ENCODE measurements around the gene POU2F1. TPM values are rescaled to one million over a fixed set of nuclear protein-coding genes. Genes with fewer than 3 reads are reported as not detected.

POU2F1 gene
- polyA plus RNA-seq, 1 donor (not counting 4 experiments of a cell fraction or from before 2014, with no cell fraction given): 3.2 TPM

DNA sequence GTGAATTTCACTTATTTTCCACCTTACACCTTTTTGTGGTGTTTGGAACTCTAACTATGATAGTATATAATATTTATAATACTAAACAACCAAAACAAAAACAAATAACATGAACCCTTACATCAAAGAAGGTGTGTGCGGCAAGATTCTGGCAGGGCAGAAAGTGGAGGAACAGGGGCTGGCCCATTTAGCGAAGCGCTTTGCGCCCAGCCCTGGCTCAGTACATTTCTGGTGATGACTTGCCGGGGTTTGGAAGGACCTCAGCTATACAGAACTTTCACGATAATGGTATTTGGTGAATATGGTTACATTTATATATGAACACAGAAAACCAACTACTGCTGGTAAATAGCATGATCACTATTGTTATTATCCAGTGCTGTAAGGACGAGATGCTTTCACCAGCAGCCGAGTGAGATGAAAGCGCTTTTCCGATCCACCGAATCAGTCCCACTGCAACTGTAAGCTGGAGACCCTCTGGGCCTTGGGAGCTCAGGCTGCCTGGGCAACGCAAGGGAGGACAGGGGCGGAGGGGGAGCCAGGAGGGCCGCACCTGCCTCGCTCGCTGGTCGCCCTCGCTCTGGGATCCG, 233.7 kb downstream of the POU2F1 start:
- DNase-seq (ENCODE audit: low read depth, low spot score): no peak
- H3K4me1 ChIP-seq (ENCODE audit: control insufficient read depth, extremely low read depth, insufficient read depth, low read length): no peaks in the 10 kb centered on the region
- no peak for FAIRE-seq
- peak overlapping the region; percentile 98 for H3K4me2 ChIP-seq (ENCODE audit: control insufficient read depth, extremely low read depth, insufficient read depth, low read depth, low read length)
- peaks cover 7% of the 10 kb centered on the region for H3K27me3 ChIP-seq (ENCODE audit: control insufficient read depth, extremely low read depth, insufficient read depth, low read length)
- H3K9ac ChIP-seq (ENCODE audit: control insufficient read depth, extremely low read depth, insufficient read depth, low read length): peak overlapping the region; percentile 77
- H2AFZ ChIP-seq (ENCODE audit: control insufficient read depth, low read length): peak overlapping the region; percentile 96
- no peaks in the 10 kb centered on the region for H3K9me3 ChIP-seq (ENCODE audit: control insufficient read depth, low read depth, low read length)
- dilution Hi-C loops (cut with MboI; ENCODE audit: extremely low pct_ligation_motif_present, low sequenced_read_pairs): no loop called here
- peak overlapping the region; percentile 51 to 85 (median 76) for H3K4me3 ChIP-seq (ENCODE audit: control insufficient read depth in 2 of 3, extremely low read depth in 1 of 3, insufficient read depth in 2 of 3, low read depth in 1 of 3, low read length in 3 of 3)
- H3K36me3 ChIP-seq (ENCODE audit: control insufficient read depth in 2 of 2, extremely low read depth in 1 of 2, insufficient read depth in 2 of 2, low read length in 2 of 2): no peaks in the 10 kb centered on the region
- TF ChIP-seq CTCF (optimal IDR thresholded peaks at IDR 0.05 in 1 of 3, IDR thresholded peaks at IDR 0.05 in 1 of 3, conservative IDR thresholded peaks at IDR 0.05 in 1 of 3; ENCODE audit: extremely low read depth in 1 of 3, insufficient read depth in 2 of 3, low read length in 3 of 3): no peak
- TF ChIP-seq EZH2 (IDR thresholded peaks at IDR 0.05; ENCODE audit: low read length): no peak
- no peaks in the 10 kb centered on the region for H3K9me1 ChIP-seq (ENCODE audit: control insufficient read depth, extremely low read depth, insufficient read depth, low read length)
- H3K79me2 ChIP-seq (ENCODE audit: control insufficient read depth, insufficient read depth, low read length): no peaks in the 10 kb centered on the region
- no peaks in the 10 kb centered on the region for H4K20me1 ChIP-seq (ENCODE audit: control insufficient read depth, extremely low read depth, insufficient read depth, low read length)
- no peak overlapping the region for H3K27ac ChIP-seq (ENCODE audit: control insufficient read depth, insufficient read depth, low read length)

DNA sequence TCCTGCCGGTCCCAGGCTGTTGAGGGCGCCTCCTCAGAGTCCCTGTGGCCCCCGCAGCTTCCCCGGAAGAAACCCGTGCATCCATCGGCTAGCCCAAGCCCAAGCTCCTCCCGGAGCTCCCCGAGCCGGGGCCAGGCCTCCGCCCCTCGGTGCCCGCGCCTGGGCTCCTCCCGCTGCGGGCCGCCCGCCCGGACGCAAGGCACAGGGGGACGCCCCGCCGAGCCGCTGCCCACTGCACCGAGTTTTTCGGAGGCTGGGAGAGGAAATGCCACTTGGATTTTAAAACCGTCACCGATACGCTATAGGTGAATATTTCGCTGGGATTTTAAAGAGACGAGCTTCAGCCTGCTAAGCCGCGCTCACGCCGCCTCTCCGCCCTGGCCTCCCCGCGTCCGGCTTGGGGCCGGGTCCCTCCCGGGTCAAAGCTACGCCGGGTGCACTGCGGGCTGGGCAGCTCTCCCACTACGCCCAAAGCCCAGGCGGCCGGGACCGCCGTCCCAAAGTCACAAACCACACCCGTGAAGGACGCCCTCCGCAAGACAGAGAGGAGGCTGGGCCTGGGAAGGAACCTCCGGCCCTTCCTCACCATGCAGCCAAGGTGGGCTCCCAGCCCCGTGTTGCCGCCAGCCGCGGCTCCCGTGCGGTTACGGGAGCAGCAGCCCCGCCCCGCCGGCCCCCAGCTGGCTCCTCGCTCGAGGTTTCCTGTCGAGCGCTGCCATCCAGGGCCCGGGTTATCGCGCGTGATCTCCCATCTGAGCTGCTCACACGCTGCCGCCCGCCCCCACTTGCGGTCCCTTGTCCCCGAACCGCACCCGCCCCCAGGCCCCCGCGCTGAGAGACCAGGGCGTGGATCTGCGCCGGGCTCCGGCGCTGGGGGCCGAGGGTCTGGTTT, 234.5 kb downstream of the POU2F1 start:
- no peaks in the 10 kb centered on the region for H3K4me1 ChIP-seq (ENCODE audit: control insufficient read depth, extremely low read depth, insufficient read depth, low read length)
- no peak for DNase-seq (ENCODE audit: low read depth, low spot score)
- peak overlapping the region; percentile 98 for H3K4me2 ChIP-seq (ENCODE audit: control insufficient read depth, extremely low read depth, insufficient read depth, low read depth, low read length)
- peak overlapping the region; percentile 96 for H2AFZ ChIP-seq (ENCODE audit: control insufficient read depth, low read length)
- H3K27ac ChIP-seq (ENCODE audit: control insufficient read depth, insufficient read depth, low read length): peak overlapping the region; percentile 36
- no peaks in the 10 kb centered on the region for H3K79me2 ChIP-seq (ENCODE audit: control insufficient read depth, insufficient read depth, low read length)
- no peaks in the 10 kb centered on the region for H4K20me1 ChIP-seq (ENCODE audit: control insufficient read depth, extremely low read depth, insufficient read depth, low read length)
- no peaks in the 10 kb centered on the region for H3K9me3 ChIP-seq (ENCODE audit: control insufficient read depth, low read depth, low read length)
- H3K27me3 ChIP-seq (ENCODE audit: control insufficient read depth, extremely low read depth, insufficient read depth, low read length): peaks cover 7% of the 10 kb centered on the region
- dilution Hi-C loops (cut with MboI; ENCODE audit: extremely low pct_ligation_motif_present, low sequenced_read_pairs): no loop called here
- FAIRE-seq: no peak
- no peaks in the 10 kb centered on the region for H3K36me3 ChIP-seq (ENCODE audit: control insufficient read depth in 2 of 2, extremely low read depth in 1 of 2, insufficient read depth in 2 of 2, low read length in 2 of 2)
- H3K9ac ChIP-seq (ENCODE audit: control insufficient read depth, extremely low read depth, insufficient read depth, low read length): peak overlapping the region; percentile 77
- peak overlapping the region; percentile 51 to 85 (median 76) for H3K4me3 ChIP-seq (ENCODE audit: control insufficient read depth in 2 of 3, extremely low read depth in 1 of 3, insufficient read depth in 2 of 3, low read depth in 1 of 3, low read length in 3 of 3)
- TF ChIP-seq EZH2 (IDR thresholded peaks at IDR 0.05; ENCODE audit: low read length): no peak
- TF ChIP-seq CTCF (optimal IDR thresholded peaks at IDR 0.05 in 1 of 3, IDR thresholded peaks at IDR 0.05 in 1 of 3, conservative IDR thresholded peaks at IDR 0.05 in 1 of 3; ENCODE audit: extremely low read depth in 1 of 3, insufficient read depth in 2 of 3, low read length in 3 of 3): no peak
- H3K9me1 ChIP-seq (ENCODE audit: control insufficient read depth, extremely low read depth, insufficient read depth, low read length): no peaks in the 10 kb centered on the region
